Suprapubic skin (tissue), 4 donors: ENCODE measurements around the gene KIAA0586.
A peak's percentile ranks its signal among the peaks of the same experiment; 100 is the strongest.

Source experiments
- EP300 ChIP-seq: sonication (generic); formaldehyde crosslinking; IDR thresholded peaks from one replicate; pipeline ENCODE4 v1.6.1; 2017; ENCODE audit warnings: antibody characterized with exemption
- POLR2A ChIP-seq, 2 donors: fragments of 450-650 bp; IDR thresholded peaks; one replicate each; pipeline ENCODE4 v1.6.1; 2017; ENCODE audit warnings: antibody characterized with exemption in 2 of 2, mild to moderate bottlenecking in 2 of 2, moderate library complexity in 2 of 2
- POLR2AphosphoS5 ChIP-seq, 3 donors: sonication (generic); formaldehyde crosslinking; IDR thresholded peaks; one replicate each; pipeline ENCODE4 v1.6.1; 2017; ENCODE audit warnings: antibody characterized with exemption in 3 of 3
- TF ChIP-seq, protein P1 (sequence below), 2 donors: fragments of 200-600 bp in 1 of 2; fragments of 450-650 bp in 1 of 2; sonication (generic) in 1 of 2; IDR thresholded peaks; one replicate each; pipeline ENCODE4 v1.5.1; 2016 to 2019; ENCODE audit warnings: antibody characterized with exemption in 2 of 2, mild to moderate bottlenecking in 1 of 2, moderate library complexity in 1 of 2

- TF ChIP-seq, protein P1, sequence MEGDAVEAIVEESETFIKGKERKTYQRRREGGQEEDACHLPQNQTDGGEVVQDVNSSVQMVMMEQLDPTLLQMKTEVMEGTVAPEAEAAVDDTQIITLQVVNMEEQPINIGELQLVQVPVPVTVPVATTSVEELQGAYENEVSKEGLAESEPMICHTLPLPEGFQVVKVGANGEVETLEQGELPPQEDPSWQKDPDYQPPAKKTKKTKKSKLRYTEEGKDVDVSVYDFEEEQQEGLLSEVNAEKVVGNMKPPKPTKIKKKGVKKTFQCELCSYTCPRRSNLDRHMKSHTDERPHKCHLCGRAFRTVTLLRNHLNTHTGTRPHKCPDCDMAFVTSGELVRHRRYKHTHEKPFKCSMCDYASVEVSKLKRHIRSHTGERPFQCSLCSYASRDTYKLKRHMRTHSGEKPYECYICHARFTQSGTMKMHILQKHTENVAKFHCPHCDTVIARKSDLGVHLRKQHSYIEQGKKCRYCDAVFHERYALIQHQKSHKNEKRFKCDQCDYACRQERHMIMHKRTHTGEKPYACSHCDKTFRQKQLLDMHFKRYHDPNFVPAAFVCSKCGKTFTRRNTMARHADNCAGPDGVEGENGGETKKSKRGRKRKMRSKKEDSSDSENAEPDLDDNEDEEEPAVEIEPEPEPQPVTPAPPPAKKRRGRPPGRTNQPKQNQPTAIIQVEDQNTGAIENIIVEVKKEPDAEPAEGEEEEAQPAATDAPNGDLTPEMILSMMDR (IDR thresholded peaks at IDR 0.05): peak; percentile 63 to 93
- TF ChIP-seq POLR2A (IDR thresholded peaks at IDR 0.05) (peak in 1 of 2 donors; percentile 7), EP300 (no peak), POLR2AphosphoS5 (IDR thresholded peaks at IDR 0.05) (no peak)
Measured at GRCh38 chr14:58395812-58396788, 31.4 kb upstream of the KIAA0586 start, which contains the start of gene TOMM20L.
